Kidney (tissue), 14 donors: ENCODE data around the gene IFIT2. TPM values are rescaled to one million over a fixed set of nuclear protein-coding genes. Genes with fewer than 3 reads are reported as not detected.
A peak's percentile ranks its signal among the peaks of the same experiment; 100 is the strongest.

ENCODE experiments used
- DNase-seq, 5 donors: peaks; one replicate each; pipeline ENCODE4 v3.0.0-alpha.2; 2013 to 2020
- FAIRE-seq: peaks from 2 replicates; lab custom pipeline; 2012; peaks lifted over from hg19 to GRCh38; lab: Jason Lieb, UNC
- H3K27ac ChIP-seq, 2 donors: one replicate each; pipeline ENCODE4 v1.7.0; 2013; ENCODE audit warnings: low read depth in 2 of 2, low read length in 2 of 2, inconsistent platforms in 1 of 2
- H3K27me3 ChIP-seq: one replicate; pipeline ENCODE4 v1.7.1; 2013; ENCODE audit warnings: low read length, inconsistent platforms; ENCODE audit not compliant: control insufficient read depth, insufficient read depth
- H3K36me3 ChIP-seq, 3 donors: one replicate each; pipeline versions ENCODE4 v1.7.0 to v1.7.1; 2013; ENCODE audit warnings: low read length in 3 of 3, control low read depth in 1 of 3, inconsistent platforms in 1 of 3; ENCODE audit not compliant: insufficient read depth in 3 of 3, control insufficient read depth in 2 of 3
- H3K4me1 ChIP-seq, 3 donors: one replicate each; pipeline versions ENCODE4 v1.7.0 to v1.7.1; 2013; ENCODE audit warnings: low read length in 3 of 3, inconsistent platforms in 1 of 3, low read depth in 1 of 3; ENCODE audit not compliant: control insufficient read depth in 2 of 3, insufficient read depth in 2 of 3
- H3K4me3 ChIP-seq, 3 donors: one replicate each; pipeline versions ENCODE4 v1.7.0 to v1.8.1; 2013; ENCODE audit warnings: low read length in 3 of 3, control low read depth in 1 of 3, inconsistent platforms in 1 of 3
- H3K9ac ChIP-seq, 3 donors: one replicate each; pipeline versions ENCODE4 v1.7.0 to v1.7.1; 2013; ENCODE audit warnings: low read length in 3 of 3, control low read depth in 1 of 3, inconsistent platforms in 1 of 3
- H3K9me3 ChIP-seq, 3 donors: one replicate each; pipeline versions ENCODE4 v1.7.0 to v1.7.1; 2013; ENCODE audit warnings: low read length in 3 of 3, control low read depth in 1 of 3, inconsistent platforms in 1 of 3; ENCODE audit not compliant: control insufficient read depth in 2 of 3, insufficient read depth in 1 of 3
- intact Hi-C: fragments of 100-400 bp; cut with DNase I; formaldehyde crosslinking; loops from one replicate; pipeline ENCODE4 v1.11.1; 2022
- polyA plus RNA-seq: library from polyadenylated mRNA; stranded (reverse); fragments of 350-450 nt; fragmentation: Illumina TruSeq; extraction: RNeasy Lipid Tissue Mini Kit (QIAGEN cat#74804); gene quantifications from one replicate; pipeline ENCODE4 v1.2.3, GENCODE V29; 2014; ENCODE audit warnings: low read depth, low replicate concordance; ENCODE audit not compliant: insufficient read depth
- total RNA-seq: library from RNA; stranded (reverse); fragmentation: NEBNext Ultra II Directional; extraction: Animal tissue kit (Norgen Biotek cat#: 25700); gene quantifications from one replicate; pipeline ENCODE4 v1.2.1, GENCODE V29; 2021
- TF ChIP-seq, protein P1 (sequence below): IDR thresholded peaks from 3 replicates; pipeline ENCODE4 v1.5.1; 2012; ENCODE audit warnings: mild to moderate bottlenecking, moderate library complexity, borderline replicate concordance; ENCODE audit not compliant: insufficient read depth; ENCODE audit errors: extremely low read depth
- donor health status: control.
- donor health status: control.
- donor health status: control.
- donor health status: control.
- donor health status: control.
- donor health status: DM: yes; HTN: yes; CAD: no.
- donor health status: Normal renal cell carcinoma (clear cell type).

Gene IFIT2
- total and polyA plus RNA-seq, 2 donors from 2014 or later: 6.9 to 12.2 TPM

- no peaks in the 10 kb centered on the region for H3K9me3 ChIP-seq
- no peak overlapping the region for H3K9ac ChIP-seq
- H3K4me1 ChIP-seq: peaks cover 2 to 8% (median 4%) of the 10 kb centered on the region in 3 donors
- H3K27ac ChIP-seq: no peak overlapping the region
- TF ChIP-seq, protein P1, sequence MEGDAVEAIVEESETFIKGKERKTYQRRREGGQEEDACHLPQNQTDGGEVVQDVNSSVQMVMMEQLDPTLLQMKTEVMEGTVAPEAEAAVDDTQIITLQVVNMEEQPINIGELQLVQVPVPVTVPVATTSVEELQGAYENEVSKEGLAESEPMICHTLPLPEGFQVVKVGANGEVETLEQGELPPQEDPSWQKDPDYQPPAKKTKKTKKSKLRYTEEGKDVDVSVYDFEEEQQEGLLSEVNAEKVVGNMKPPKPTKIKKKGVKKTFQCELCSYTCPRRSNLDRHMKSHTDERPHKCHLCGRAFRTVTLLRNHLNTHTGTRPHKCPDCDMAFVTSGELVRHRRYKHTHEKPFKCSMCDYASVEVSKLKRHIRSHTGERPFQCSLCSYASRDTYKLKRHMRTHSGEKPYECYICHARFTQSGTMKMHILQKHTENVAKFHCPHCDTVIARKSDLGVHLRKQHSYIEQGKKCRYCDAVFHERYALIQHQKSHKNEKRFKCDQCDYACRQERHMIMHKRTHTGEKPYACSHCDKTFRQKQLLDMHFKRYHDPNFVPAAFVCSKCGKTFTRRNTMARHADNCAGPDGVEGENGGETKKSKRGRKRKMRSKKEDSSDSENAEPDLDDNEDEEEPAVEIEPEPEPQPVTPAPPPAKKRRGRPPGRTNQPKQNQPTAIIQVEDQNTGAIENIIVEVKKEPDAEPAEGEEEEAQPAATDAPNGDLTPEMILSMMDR: no peak
- no peaks in the 10 kb centered on the region for H3K27me3 ChIP-seq
- FAIRE-seq (no peak), DNase-seq (no peak)
- intact Hi-C loops: no loop called here
- no peaks in the 10 kb centered on the region for H3K36me3 ChIP-seq
- H3K4me3 ChIP-seq: no peak overlapping the region
Observed at GRCh38 chr10:89255793-89256192, 46.1 kb upstream of the IFIT2 start.

DNA sequence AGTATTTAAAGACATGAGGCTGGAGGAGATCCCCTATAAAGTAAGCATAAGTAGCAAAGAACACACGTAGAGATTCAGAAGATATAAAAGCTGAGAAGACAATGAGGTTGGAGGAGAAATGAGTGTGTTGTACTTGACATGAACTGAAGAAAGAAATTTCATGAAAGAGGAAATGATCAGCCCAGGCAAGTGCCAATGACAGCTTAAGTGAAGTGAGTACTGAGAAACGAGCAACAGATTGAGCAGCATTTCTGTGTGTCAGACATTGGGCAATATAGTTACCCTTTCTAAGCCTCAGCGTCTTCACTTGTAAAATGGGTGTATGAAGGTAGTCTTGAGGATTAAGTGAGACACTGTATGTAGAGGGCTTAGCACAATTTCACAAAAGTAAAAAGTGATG lies 45.5 kb upstream of the IFIT2 start:
- intact Hi-C loops: no loop called here
- Histone ChIP-seq H3K9ac (no peak overlapping the region), H3K9me3 (no peaks in the 10 kb centered on the region), H3K4me3 (no peak overlapping the region), H3K27ac (no peak overlapping the region), H3K4me1 (peaks cover 0 to 5% (median 4%) of the 10 kb centered on the region in 3 donors), H3K36me3 (no peaks in the 10 kb centered on the region), H3K27me3 (no peaks in the 10 kb centered on the region)
- DNase-seq (no peak), FAIRE-seq (no peak)
- TF ChIP-seq, protein P1: no peak

DNA sequence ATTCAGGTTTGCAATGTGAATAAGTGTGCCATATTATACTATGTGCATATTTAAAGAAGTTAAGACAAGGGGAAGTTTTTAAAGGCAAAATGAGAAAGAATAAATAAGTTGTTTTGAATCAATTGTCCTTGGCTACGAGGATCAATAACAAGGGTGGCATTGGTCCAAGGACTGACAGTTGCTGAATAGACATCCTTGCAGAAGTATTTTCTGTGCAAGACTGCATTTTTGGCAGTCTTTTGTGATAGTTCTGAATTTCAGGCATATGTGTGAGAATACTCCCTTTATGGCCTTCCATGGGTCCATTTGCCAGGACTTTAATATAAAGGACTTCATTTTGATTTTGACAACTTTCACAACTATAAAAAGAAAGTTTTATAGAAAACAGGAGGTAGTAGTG lies 44.9 kb upstream of the IFIT2 start:
- no peak overlapping the region for H3K4me3 ChIP-seq
- no peaks in the 10 kb centered on the region for H3K9me3 ChIP-seq
- FAIRE-seq (no peak), DNase-seq (no peak)
- no peaks in the 10 kb centered on the region for H3K27me3 ChIP-seq
- peaks cover 0 to 5% (median 4%) of the 10 kb centered on the region in 3 donors for H3K4me1 ChIP-seq
- intact Hi-C loops: no loop called here
- no peaks in the 10 kb centered on the region for H3K36me3 ChIP-seq
- no peak overlapping the region for H3K27ac ChIP-seq
- H3K9ac ChIP-seq: no peak overlapping the region
- TF ChIP-seq, protein P1: no peak

GRCh38 chr10:89257581-89257980 lies 44.3 kb upstream of the IFIT2 start:
- Histone ChIP-seq H3K9ac (no peak overlapping the region), H3K9me3 (no peaks in the 10 kb centered on the region), H3K27ac (no peak overlapping the region), H3K27me3 (no peaks in the 10 kb centered on the region), H3K4me3 (no peak overlapping the region), H3K36me3 (no peaks in the 10 kb centered on the region), H3K4me1 (peaks cover 0 to 5% (median 4%) of the 10 kb centered on the region in 3 donors)
- TF ChIP-seq, protein P1: no peak
- DNase-seq (peak in 1 of 5 donors; percentile 33), FAIRE-seq (no peak)
- intact Hi-C loops: no loop called here
